Measurements from ENCODE around the gene LCN12.

The LCN12 gene

GRCh38 chr9:136945333-136946227, 6.5 kb upstream of the LCN12 start:
- Mint-ChIP-seq H3K9me3 (no peaks in the 10 kb centered on the region), H3K27ac (peak overlapping the region; percentile 69), H3K4me3 (no peak overlapping the region), H3K27me3 (no peaks in the 10 kb centered on the region), H3K36me3 (ENCODE audit: low read depth) (peaks cover 38% of the 10 kb centered on the region), H3K4me1 (ENCODE audit: low read depth) (peaks cover 50% of the 10 kb centered on the region)
- intact Hi-C loops (cut with micrococcal nuclease) = loop anchor here (2.0 to 10.0 kb wide), 2 partner anchors 49 to 155 kb away; partner anchors contain the start of genes CLIC3, PAXX and TMEM141

GRCh38 chr9:136946228-136947027, 5.6 kb upstream of the LCN12 start:
- no peak overlapping the region for H3K27ac Mint-ChIP-seq
- H3K27me3 Mint-ChIP-seq = no peaks in the 10 kb centered on the region
- H3K4me3 Mint-ChIP-seq = no peak overlapping the region
- H3K4me1 Mint-ChIP-seq (ENCODE audit: low read depth) = peaks cover 53% of the 10 kb centered on the region
- intact Hi-C loops (cut with micrococcal nuclease) = loop anchor here (10.0 kb wide), 1 partner anchor 48 kb away; the partner anchor contains the start of genes CLIC3 and PAXX
- H3K36me3 Mint-ChIP-seq (ENCODE audit: low read depth) = peaks cover 29% of the 10 kb centered on the region
- H3K9me3 Mint-ChIP-seq = no peaks in the 10 kb centered on the region

- peaks cover 53% of the 10 kb centered on the region for H3K4me1 Mint-ChIP-seq (ENCODE audit: low read depth)
- H3K27me3 Mint-ChIP-seq = no peaks in the 10 kb centered on the region
- intact Hi-C loops (cut with micrococcal nuclease) = loop anchor here (10.0 kb wide), 1 partner anchor 48 kb away; the partner anchor contains the start of genes CLIC3 and PAXX
- peak overlapping the region; percentile 38 for H3K27ac Mint-ChIP-seq
- H3K4me3 Mint-ChIP-seq = no peak overlapping the region
- no peaks in the 10 kb centered on the region for H3K9me3 Mint-ChIP-seq
- peaks cover 21% of the 10 kb centered on the region for H3K36me3 Mint-ChIP-seq (ENCODE audit: low read depth)
These were observed 4.8 kb upstream of the LCN12 start for GRCh38 chr9:136947028-136947891.

GRCh38 chr9:136947955-136948510, 4.0 kb upstream of the LCN12 start:
- Mint-ChIP-seq H3K4me3 (no peak overlapping the region), H3K4me1 (ENCODE audit: low read depth) (peaks cover 48% of the 10 kb centered on the region), H3K36me3 (ENCODE audit: low read depth) (peaks cover 13% of the 10 kb centered on the region), H3K27me3 (no peaks in the 10 kb centered on the region), H3K27ac (peak overlapping the region; percentile 38), H3K9me3 (no peaks in the 10 kb centered on the region)
- intact Hi-C loops (cut with micrococcal nuclease) = loop anchor here (1.0 to 10.0 kb wide), 2 partner anchors 47 to 87 kb away; partner anchors contain the start of genes CLIC3 and PAXX

- H3K4me3 Mint-ChIP-seq = peak overlapping the region; percentile 95
- intact Hi-C loops (cut with micrococcal nuclease) = loop anchor here (10.0 kb wide), 1 partner anchor 45 kb away; the partner anchor contains the start of genes CLIC3 and PAXX
- H3K9me3 Mint-ChIP-seq = no peaks in the 10 kb centered on the region
- H3K27ac Mint-ChIP-seq = peak overlapping the region; percentile 92
- H3K36me3 Mint-ChIP-seq (ENCODE audit: low read depth) = peaks cover under 1% of the 10 kb centered on the region
- no peaks in the 10 kb centered on the region for H3K27me3 Mint-ChIP-seq
- H3K4me1 Mint-ChIP-seq (ENCODE audit: low read depth) = peaks cover 45% of the 10 kb centered on the region
These were observed 2.7 kb upstream of the LCN12 start for GRCh38 chr9:136949239-136949816.

- Mint-ChIP-seq H3K4me3 (peak overlapping the region; percentile 95), H3K27me3 (peaks cover 4% of the 10 kb centered on the region), H3K4me1 (ENCODE audit: low read depth) (peaks cover 40% of the 10 kb centered on the region), H3K36me3 (ENCODE audit: low read depth) (no peaks in the 10 kb centered on the region), H3K9me3 (no peaks in the 10 kb centered on the region), H3K27ac (peak overlapping the region; percentile 92)
- intact Hi-C loops (cut with micrococcal nuclease) = loop anchor here (10.0 kb wide), 1 partner anchor 45 kb away; the partner anchor contains the start of genes CLIC3 and PAXX
These were observed 2.0 kb upstream of the LCN12 start for GRCh38 chr9:136949817-136950655.

- no peaks in the 10 kb centered on the region for H3K36me3 Mint-ChIP-seq (ENCODE audit: low read depth)
- H3K4me1 Mint-ChIP-seq (ENCODE audit: low read depth) = peaks cover 34% of the 10 kb centered on the region
- H3K27me3 Mint-ChIP-seq = peaks cover 9% of the 10 kb centered on the region
- peak overlapping the region; percentile 92 for H3K27ac Mint-ChIP-seq
- intact Hi-C loops (cut with micrococcal nuclease) = no loop called here
- no peaks in the 10 kb centered on the region for H3K9me3 Mint-ChIP-seq
- H3K4me3 Mint-ChIP-seq = peak overlapping the region; percentile 95
These were observed 1.3 kb upstream of the LCN12 start for GRCh38 chr9:136950656-136951276.

GRCh38 chr9:136952321-136952850, 313 bp downstream of the LCN12 start:
- Mint-ChIP-seq H3K27ac (no peak overlapping the region), H3K27me3 (peaks cover 9% of the 10 kb centered on the region), H3K36me3 (ENCODE audit: low read depth) (no peaks in the 10 kb centered on the region), H3K4me3 (no peak overlapping the region), H3K4me1 (ENCODE audit: low read depth) (peaks cover 23% of the 10 kb centered on the region), H3K9me3 (peaks cover 10% of the 10 kb centered on the region)
- intact Hi-C loops (cut with micrococcal nuclease) = no loop called here

- Mint-ChIP-seq H3K4me1 (ENCODE audit: low read depth) (peaks cover 16% of the 10 kb centered on the region), H3K36me3 (ENCODE audit: low read depth) (no peaks in the 10 kb centered on the region), H3K9me3 (peaks cover 10% of the 10 kb centered on the region), H3K27me3 (peaks cover 10% of the 10 kb centered on the region), H3K4me3 (no peak overlapping the region), H3K27ac (no peak overlapping the region)
- intact Hi-C loops (cut with micrococcal nuclease) = no loop called here
These were observed 1.1 kb downstream of the LCN12 start for GRCh38 chr9:136952876-136953770.

GRCh38 chr9:136953771-136954269, 1.7 kb downstream of the LCN12 start:
- H3K4me3 Mint-ChIP-seq = no peak overlapping the region
- no peaks in the 10 kb centered on the region for H3K36me3 Mint-ChIP-seq (ENCODE audit: low read depth)
- intact Hi-C loops (cut with micrococcal nuclease) = no loop called here
- no peak overlapping the region for H3K27ac Mint-ChIP-seq
- peaks cover 11% of the 10 kb centered on the region for H3K4me1 Mint-ChIP-seq (ENCODE audit: low read depth)
- H3K9me3 Mint-ChIP-seq = peaks cover 10% of the 10 kb centered on the region
- peaks cover 11% of the 10 kb centered on the region for H3K27me3 Mint-ChIP-seq

All from dendritic cell treated with granulocyte-macrophage colony-stimulating factor and Interleukin-4, amounts not matched to agents 40 ng/mL and 50 ng/mL, for 4 days (primary cell).